Colonic mucosa (tissue), 4 donors: ENCODE measurements around the gene RFTN1. TPM values are rescaled to one million over a fixed set of nuclear protein-coding genes. Genes with fewer than 3 reads are reported as not detected.

Experiments used
- DNase-seq: peaks from one replicate; pipeline ENCODE4 v3.0.0-alpha.2; 2020
- H3K27ac ChIP-seq: fragments of 200-600 bp; one replicate; pipeline ENCODE4 v1.8.0; 2021
- H3K27me3 ChIP-seq: fragments of 200-600 bp; one replicate; pipeline ENCODE4 v1.8.0; 2021
- H3K36me3 ChIP-seq: fragments of 200-600 bp; one replicate; pipeline ENCODE4 v1.8.0; 2021
- H3K4me1 ChIP-seq: fragments of 200-600 bp; one replicate; pipeline ENCODE4 v1.8.0; 2021; ENCODE audit warnings: mild to moderate bottlenecking
- H3K4me3 ChIP-seq: fragments of 200-600 bp; one replicate; pipeline ENCODE4 v1.8.0; 2021
- H3K9ac ChIP-seq, 2 donors: one replicate each; pipeline ENCODE4 v1.7.0; 2013; ENCODE audit warnings: control low read depth in 2 of 2, low read depth in 2 of 2, low read length in 2 of 2
- H3K9me3 ChIP-seq: fragments of 200-600 bp; one replicate; pipeline ENCODE4 v1.8.0; 2021
- intact Hi-C: fragments of 100-400 bp; cut with DNase I; formaldehyde crosslinking; loops from one replicate; pipeline ENCODE4 v1.14.1; 2022
- total RNA-seq, 2 donors: library from RNA; stranded (reverse); fragmentation: NEBNext Ultra II Directional in 1 of 2; extraction: Animal tissue kit (Norgen Biotek cat#: 25700) in 1 of 2; gene quantifications; one replicate each; pipeline ENCODE4 v1.2.1, GENCODE V29; 2021
- TF ChIP-seq, protein P1 (sequence below): fragments of 200-600 bp; IDR thresholded peaks from one replicate; pipeline ENCODE4 v1.8.0; 2022; ENCODE audit warnings: antibody characterized with exemption, mild to moderate bottlenecking
- donor health status: healthy.
- donor health status: DM: no; HTN: no; CAD: no.
- donor health status: DM: no; HTN: no; CAD: no.

RFTN1 gene
- total RNA-seq, 2 donors from 2014 or later = 4.0 to 10.2 TPM

DNA sequence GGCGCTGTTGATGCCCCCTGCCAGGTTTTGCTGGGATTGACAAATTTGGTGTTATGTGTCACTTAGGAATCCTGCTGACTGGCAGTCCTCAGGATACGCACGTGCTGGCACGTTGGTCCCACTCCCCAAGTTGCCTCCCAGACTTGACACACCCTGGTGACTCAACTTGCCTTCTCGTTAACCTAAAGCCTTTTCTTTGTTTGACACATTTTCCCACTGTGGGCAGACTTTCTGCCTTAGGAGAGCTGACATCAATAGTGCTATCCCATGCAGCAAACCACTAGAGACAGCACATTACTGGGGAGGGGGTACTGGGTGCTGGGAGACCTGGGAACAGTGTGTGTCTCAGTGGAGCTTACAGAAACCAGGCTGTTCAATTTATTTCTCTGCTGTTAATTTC, 144.2 kb downstream of the RFTN1 start:
- no peaks in the 10 kb centered on the region for H3K9me3 ChIP-seq
- no peaks in the 10 kb centered on the region for H3K36me3 ChIP-seq
- no peak for DNase-seq
- no peak overlapping the region for H3K4me3 ChIP-seq
- intact Hi-C loops = no loop called here
- H3K9ac ChIP-seq = no peak overlapping the region
- no peak overlapping the region for H3K27ac ChIP-seq
- TF ChIP-seq, protein P1, sequence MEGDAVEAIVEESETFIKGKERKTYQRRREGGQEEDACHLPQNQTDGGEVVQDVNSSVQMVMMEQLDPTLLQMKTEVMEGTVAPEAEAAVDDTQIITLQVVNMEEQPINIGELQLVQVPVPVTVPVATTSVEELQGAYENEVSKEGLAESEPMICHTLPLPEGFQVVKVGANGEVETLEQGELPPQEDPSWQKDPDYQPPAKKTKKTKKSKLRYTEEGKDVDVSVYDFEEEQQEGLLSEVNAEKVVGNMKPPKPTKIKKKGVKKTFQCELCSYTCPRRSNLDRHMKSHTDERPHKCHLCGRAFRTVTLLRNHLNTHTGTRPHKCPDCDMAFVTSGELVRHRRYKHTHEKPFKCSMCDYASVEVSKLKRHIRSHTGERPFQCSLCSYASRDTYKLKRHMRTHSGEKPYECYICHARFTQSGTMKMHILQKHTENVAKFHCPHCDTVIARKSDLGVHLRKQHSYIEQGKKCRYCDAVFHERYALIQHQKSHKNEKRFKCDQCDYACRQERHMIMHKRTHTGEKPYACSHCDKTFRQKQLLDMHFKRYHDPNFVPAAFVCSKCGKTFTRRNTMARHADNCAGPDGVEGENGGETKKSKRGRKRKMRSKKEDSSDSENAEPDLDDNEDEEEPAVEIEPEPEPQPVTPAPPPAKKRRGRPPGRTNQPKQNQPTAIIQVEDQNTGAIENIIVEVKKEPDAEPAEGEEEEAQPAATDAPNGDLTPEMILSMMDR = no peak
- no peaks in the 10 kb centered on the region for H3K27me3 ChIP-seq
- no peaks in the 10 kb centered on the region for H3K4me1 ChIP-seq

DNA sequence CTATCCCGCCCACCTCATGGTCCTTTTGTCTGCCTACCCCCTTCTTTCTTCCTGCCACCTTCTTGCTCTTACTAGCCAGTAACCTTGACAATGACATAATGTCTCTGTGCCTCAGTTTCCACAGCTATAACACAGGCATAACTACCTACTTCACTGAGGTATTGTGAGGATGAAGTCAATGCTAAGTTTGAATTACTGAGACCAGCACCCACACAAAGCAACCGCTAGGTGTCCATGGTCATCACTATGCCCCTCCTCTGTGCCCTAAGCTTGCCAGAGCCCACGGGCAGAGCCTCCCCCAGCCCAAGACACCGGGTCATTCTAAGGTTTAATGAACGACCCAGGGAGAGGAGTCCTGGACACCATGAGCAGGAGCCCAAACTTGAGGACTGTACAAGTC, 146.9 kb downstream of the RFTN1 start:
- intact Hi-C loops = no loop called here
- Histone ChIP-seq H3K4me3 (no peak overlapping the region), H3K9ac (no peak overlapping the region), H3K36me3 (no peaks in the 10 kb centered on the region), H3K4me1 (no peaks in the 10 kb centered on the region), H3K27ac (no peak overlapping the region), H3K9me3 (no peaks in the 10 kb centered on the region), H3K27me3 (no peaks in the 10 kb centered on the region)
- TF ChIP-seq, protein P1 = no peak
- no peak for DNase-seq

DNA sequence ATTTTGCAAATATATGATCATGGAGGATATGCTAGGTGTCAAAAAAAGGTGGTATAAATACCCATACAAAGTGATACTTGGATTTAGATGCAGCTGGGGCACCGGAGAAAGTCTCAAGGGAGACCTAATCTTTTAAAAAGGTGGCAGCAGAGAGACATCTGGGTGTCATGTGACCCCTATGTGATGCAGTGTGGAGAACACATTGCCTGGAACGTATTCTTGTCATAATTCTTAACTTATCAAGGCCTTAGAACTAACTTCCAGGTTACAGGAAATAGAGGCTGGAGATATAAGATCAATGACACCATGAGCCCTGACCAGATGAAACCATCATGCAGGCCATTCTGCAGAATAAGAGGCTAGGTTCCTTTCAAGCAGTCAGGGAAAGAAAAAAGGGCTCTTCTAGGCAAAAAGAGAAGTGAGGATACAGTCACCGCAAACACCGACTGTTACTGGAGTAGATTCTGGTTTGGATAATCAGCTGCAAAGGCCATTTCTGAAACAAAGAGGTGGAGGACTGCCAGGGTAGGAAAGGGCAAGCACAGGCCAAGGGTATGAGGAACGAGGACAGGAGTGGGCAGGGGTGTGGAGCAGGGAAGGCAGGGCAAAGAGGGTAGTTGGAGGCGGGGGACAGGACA, 147.9 kb downstream of the RFTN1 start:
- H3K9me3 ChIP-seq = no peaks in the 10 kb centered on the region
- intact Hi-C loops = no loop called here
- H3K27me3 ChIP-seq = no peaks in the 10 kb centered on the region
- no peak overlapping the region for H3K9ac ChIP-seq
- H3K4me3 ChIP-seq = no peak overlapping the region
- TF ChIP-seq, protein P1 = no peak
- DNase-seq = no peak
- no peaks in the 10 kb centered on the region for H3K4me1 ChIP-seq
- H3K27ac ChIP-seq = no peak overlapping the region
- no peaks in the 10 kb centered on the region for H3K36me3 ChIP-seq

DNA sequence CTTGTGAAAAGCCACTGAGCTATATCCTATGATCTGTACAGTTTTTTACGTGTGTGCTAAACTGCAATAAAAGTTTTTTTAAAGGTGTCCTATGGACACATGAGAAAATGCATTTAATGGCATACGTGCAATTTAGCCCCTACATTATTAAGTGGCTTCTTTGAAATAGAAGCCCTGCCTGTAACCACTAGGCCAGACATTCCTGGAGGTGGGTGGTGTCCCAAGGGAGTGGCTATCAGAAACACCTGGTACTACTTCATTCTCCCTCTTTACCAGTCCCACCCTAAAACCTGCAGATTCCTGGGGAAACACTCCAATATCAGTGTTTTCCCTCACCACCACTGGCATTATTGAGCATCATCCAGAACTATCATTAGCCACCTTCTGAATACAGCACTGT, 148.5 kb downstream of the RFTN1 start:
- H3K27me3 ChIP-seq = no peaks in the 10 kb centered on the region
- no peak for DNase-seq
- no peaks in the 10 kb centered on the region for H3K4me1 ChIP-seq

DNA sequence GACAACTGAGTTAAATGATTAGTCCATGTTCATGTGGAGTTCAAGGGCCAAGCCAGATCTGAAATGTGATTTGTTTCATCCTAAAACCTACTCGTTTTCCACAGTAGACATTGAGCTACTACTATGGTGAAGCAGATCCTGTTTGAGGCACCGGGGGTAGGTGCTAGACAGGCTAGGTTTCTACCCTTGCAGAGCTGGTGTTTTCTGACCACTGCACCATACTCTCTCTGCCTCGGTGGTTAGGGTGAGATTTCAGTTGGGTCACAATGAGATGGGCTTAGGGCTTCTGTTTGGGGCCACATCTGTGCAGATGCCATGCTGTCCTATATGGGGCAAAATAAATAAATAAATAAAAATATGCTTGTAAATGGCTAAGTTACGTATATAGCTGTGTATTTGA, 149.2 kb downstream of the RFTN1 start:
- no peaks in the 10 kb centered on the region for H3K27me3 ChIP-seq
- no peaks in the 10 kb centered on the region for H3K9me3 ChIP-seq
- H3K36me3 ChIP-seq = no peaks in the 10 kb centered on the region
- no peak for DNase-seq
- no peak overlapping the region for H3K9ac ChIP-seq
- intact Hi-C loops = no loop called here
- H3K4me1 ChIP-seq = no peaks in the 10 kb centered on the region
- no peak overlapping the region for H3K4me3 ChIP-seq
- no peak overlapping the region for H3K27ac ChIP-seq
- TF ChIP-seq, protein P1 = no peak

More for the DNA sequence above, 148.5 kb downstream of the RFTN1 start:
- intact Hi-C loops = no loop called here
- Histone ChIP-seq H3K36me3 (no peaks in the 10 kb centered on the region), H3K9me3 (no peaks in the 10 kb centered on the region), H3K27ac (no peak overlapping the region), H3K9ac (no peak overlapping the region), H3K4me3 (no peak overlapping the region)
- TF ChIP-seq, protein P1 = no peak
